Left hindlimb (tissue), 1 donor: Measurements from ENCODE around the gene PLEKHA4.
"Not testable (repeated sequence)": the region's sequence is repeated elsewhere in the genome, so short reads cannot be mapped to it uniquely, and the experiment has no call there.

Experiments used
- DNase-seq: peaks from one replicate; pipeline ENCODE4 v3.0.0-alpha.2; 2018

The PLEKHA4 gene

GRCh38 chr19:48868114-48868886 is at the start of gene PLEKHA4:
Gene PLEKHA4 (minus strand): TSS chr19:48868617. CDS start chr19:48867620, 997 bp downstream.
- peak; percentile 86 for DNase-seq

GRCh38 chr19:48918071-48918470 is 49.7 kb upstream of the PLEKHA4 start:
- no peak for DNase-seq

- no peak for DNase-seq
Measured at GRCh38 chr19:48915757-48916156, 47.3 kb upstream of the PLEKHA4 start.

- DNase-seq, result no peak
Measured at GRCh38 chr19:48914181-48914580, 45.8 kb upstream of the PLEKHA4 start.

GRCh38 chr19:48913114-48913889 is 44.9 kb upstream of the PLEKHA4 start:
- DNase-seq, result no peak

GRCh38 chr19:48910803-48911202 is 42.4 kb upstream of the PLEKHA4 start:
- no peak for DNase-seq

GRCh38 chr19:48909424-48910077 is 41.1 kb upstream of the PLEKHA4 start:
- DNase-seq, result not testable (repeated sequence)

- DNase-seq, result no peak
Measured at GRCh38 chr19:48907671-48908070, 39.3 kb upstream of the PLEKHA4 start.

- no peak for DNase-seq
Measured at GRCh38 chr19:48906324-48906723, 37.9 kb upstream of the PLEKHA4 start.

- DNase-seq, result no peak
Measured at GRCh38 chr19:48905664-48906063, 37.2 kb upstream of the PLEKHA4 start.

- not testable (repeated sequence) for DNase-seq
Measured at GRCh38 chr19:48903788-48904187, 35.4 kb upstream of the PLEKHA4 start.

- DNase-seq, result not testable (repeated sequence)
Measured at GRCh38 chr19:48902291-48902690, 33.9 kb upstream of the PLEKHA4 start.

GRCh38 chr19:48900477-48901406 is 32.3 kb upstream of the PLEKHA4 start:
- no peak for DNase-seq

GRCh38 chr19:48899781-48900476 is 31.5 kb upstream of the PLEKHA4 start, which contains the start of gene NUCB1:
Gene NUCB1 (plus strand): TSS chr19:48900312. CDS start chr19:48900797, 485 bp downstream.
- DNase-seq, result peak; percentile 100

- DNase-seq, result not testable (repeated sequence)
Measured at GRCh38 chr19:48899386-48899749, 31.0 kb upstream of the PLEKHA4 start.

GRCh38 chr19:48897181-48897580 is 28.8 kb upstream of the PLEKHA4 start:
- no peak for DNase-seq

GRCh38 chr19:48896191-48896720 is 27.8 kb upstream of the PLEKHA4 start:
- peak; percentile 69 for DNase-seq

GRCh38 chr19:48895226-48895625 is 26.8 kb upstream of the PLEKHA4 start:
- no peak for DNase-seq

GRCh38 chr19:48890551-48890950 is 22.1 kb upstream of the PLEKHA4 start:
- no peak for DNase-seq

- DNase-seq, result not testable (repeated sequence)
Measured at GRCh38 chr19:48889496-48889895, 21.1 kb upstream of the PLEKHA4 start.

GRCh38 chr19:48887861-48888612 is 19.6 kb upstream of the PLEKHA4 start:
- DNase-seq, result no peak
